Caco-2 (cell line): Measurements from ENCODE around the gene FUT6. TPM values are rescaled to one million over a fixed set of nuclear protein-coding genes. Genes with fewer than 3 reads are reported as not detected.
A peak's percentile ranks its signal among the peaks of the same experiment; 100 is the strongest.

Experiments
- BruUV-seq: library from RNA; stranded (reverse); fragments of 400-500 nt; replicated peaks from 2 replicates; lab custom pipeline; 2021; lab: Mats Ljungman, UMichigan
- CTCF ChIA-PET: fragments of 300-600 bp; sonication (Branson Sonifier 250); formaldehyde crosslinking; loops from one replicate; lab custom pipeline; 2022; ENCODE audit warnings: antibody characterized with exemption; lab: Charles Lee
- POLR2A ChIA-PET: fragments of 300-600 bp; sonication (Branson Sonifier 250); formaldehyde crosslinking; loops from one replicate; lab custom pipeline; 2022; ENCODE audit warnings: antibody characterized with exemption; lab: Charles Lee
- DNase-seq, 2 experiments: peaks; one replicate each; pipeline versions ENCODE4 v3.0.0 to v3.0.0-alpha.2; 2020 to 2022
- H3K27me3 ChIP-seq: replicated peaks from 2 replicates; pipeline ENCODE4 v1.6.0; 2011; ENCODE audit warnings: low read length; ENCODE audit not compliant: control insufficient read depth, insufficient read depth
- H3K36me3 ChIP-seq: 2 replicates; pipeline ENCODE4 v1.5.1; 2011; ENCODE audit warnings: low read length; ENCODE audit not compliant: control insufficient read depth, insufficient read depth
- H3K4me1 ChIP-seq: fragments of 250-450 bp; sonication (Bioruptor Pico); 2 replicates; pipeline ENCODE4 v1.5.1; 2020; ENCODE audit warnings: mild to moderate bottlenecking
- H3K4me3 ChIP-seq: 2 replicates; pipeline ENCODE4 v1.5.1; 2011; ENCODE audit warnings: low read depth, mild to moderate bottlenecking, control low read depth, low read length
- H3K9me3 ChIP-seq: fragments of 250-450 bp; sonication (Bioruptor Pico); 2 replicates; pipeline ENCODE4 v1.5.1; 2020; ENCODE audit warnings: mild to moderate bottlenecking, moderate library complexity
- H3K27ac Mint-ChIP-seq: one replicate; pipeline ENCODE4 v1.8.0; 2022; ENCODE audit warnings: mixed read lengths; ENCODE audit not compliant: unreplicated experiment
- H3K27me3 Mint-ChIP-seq: one replicate; pipeline ENCODE4 v1.8.0; 2022; ENCODE audit warnings: mixed read lengths; ENCODE audit not compliant: insufficient read depth, unreplicated experiment
- H3K36me3 Mint-ChIP-seq: one replicate; pipeline ENCODE4 v1.8.0; 2022; ENCODE audit warnings: mild to moderate bottlenecking, mixed read lengths; ENCODE audit not compliant: insufficient read depth, unreplicated experiment
- H3K4me1 Mint-ChIP-seq: one replicate; pipeline ENCODE4 v1.8.0; 2022; ENCODE audit warnings: low read depth, mixed read lengths; ENCODE audit not compliant: unreplicated experiment
- H3K4me3 Mint-ChIP-seq: one replicate; pipeline ENCODE4 v1.8.0; 2022; ENCODE audit warnings: mild to moderate bottlenecking, moderate library complexity, mixed read lengths; ENCODE audit not compliant: unreplicated experiment
- H3K9me3 Mint-ChIP-seq: one replicate; pipeline ENCODE4 v1.8.0; 2022; ENCODE audit warnings: mixed read lengths; ENCODE audit not compliant: unreplicated experiment
- intact Hi-C: fragments of 100-400 bp; cut with micrococcal nuclease; formaldehyde crosslinking; loops from one replicate; pipeline ENCODE4 v1.10.0; 2022; ENCODE audit not compliant: unreplicated experiment
- total RNA-seq: library from RNA; stranded (reverse); gene quantifications from 2 replicates; pipeline ENCODE4 v1.2.3, GENCODE V29; 2022
- TF ChIP-seq, protein P1 (sequence below), 2 experiments: fragments of 200-600 bp in 1 of 2; IDR thresholded peaks; 1 replicate in 1 of 2; 2 replicates in 1 of 2; pipeline versions ENCODE4 v1.5.1 to v1.8.0; 2011 to 2022; ENCODE audit warnings: antibody characterized with exemption in 1 of 2, control low read depth in 1 of 2, inconsistent platforms in 1 of 2, low read depth in 1 of 2, low read length in 1 of 2, mild to moderate bottlenecking in 1 of 2, moderate library complexity in 1 of 2; ENCODE audit not compliant: insufficient read depth in 1 of 2, severe bottlenecking in 1 of 2, unreplicated experiment in 1 of 2

Gene FUT6
- total RNA-seq, 1 experiment from 2014 or later, result not detected

DNA sequence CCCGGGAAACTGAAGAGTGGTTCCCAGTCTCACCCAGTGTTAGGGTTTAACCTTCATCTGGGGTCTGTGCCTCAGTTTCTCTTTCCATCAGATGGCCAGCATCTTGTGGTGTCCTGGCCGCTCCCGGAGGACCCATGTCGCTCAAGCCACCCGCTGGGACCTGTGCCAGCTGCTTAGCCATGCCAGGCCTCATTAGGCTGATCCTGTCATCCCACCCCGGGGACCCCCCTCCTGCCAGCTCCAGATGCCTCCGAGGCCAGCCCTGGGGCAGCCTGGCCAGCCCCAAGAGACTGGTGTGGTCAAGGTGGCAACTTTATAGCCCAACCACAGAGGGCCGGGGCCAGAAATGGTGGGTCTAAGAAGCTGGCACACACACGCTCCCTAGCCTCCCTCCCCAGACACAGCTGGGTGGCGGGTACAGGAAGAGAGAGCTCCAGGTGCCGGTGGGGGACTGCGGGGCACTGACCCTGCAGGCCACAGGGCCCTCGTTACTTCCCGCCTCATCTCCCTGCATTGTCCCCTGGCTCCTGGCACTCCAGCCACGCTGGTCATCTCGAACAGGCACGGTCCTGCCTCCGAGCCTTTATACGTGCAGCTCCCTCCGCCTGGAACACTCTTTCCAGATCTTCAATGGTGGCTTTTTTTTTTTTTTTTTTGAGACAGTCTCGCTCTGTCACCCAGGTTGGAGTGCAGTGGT lies 31.2 kb downstream of the FUT6 start:
- Histone ChIP-seq H3K9me3 (no peaks in the 10 kb centered on the region), H3K4me1 (0 out of 2 replicates have a peak, but pooled peaks cover 3% of the 10 kb centered on the region), H3K4me3 (no peak overlapping the region), H3K36me3 (no peaks in the 10 kb centered on the region), H3K27me3 (no peaks in the 10 kb centered on the region)
- POLR2A ChIA-PET, result no interaction called here
- intact Hi-C loops, result no loop called here
- Mint-ChIP-seq H3K36me3 (no peaks in the 10 kb centered on the region), H3K27ac (no peak overlapping the region), H3K27me3 (no peaks in the 10 kb centered on the region), H3K9me3 (no peaks in the 10 kb centered on the region), H3K4me1 (no peaks in the 10 kb centered on the region), H3K4me3 (no peak overlapping the region)
- TF ChIP-seq, protein P1, sequence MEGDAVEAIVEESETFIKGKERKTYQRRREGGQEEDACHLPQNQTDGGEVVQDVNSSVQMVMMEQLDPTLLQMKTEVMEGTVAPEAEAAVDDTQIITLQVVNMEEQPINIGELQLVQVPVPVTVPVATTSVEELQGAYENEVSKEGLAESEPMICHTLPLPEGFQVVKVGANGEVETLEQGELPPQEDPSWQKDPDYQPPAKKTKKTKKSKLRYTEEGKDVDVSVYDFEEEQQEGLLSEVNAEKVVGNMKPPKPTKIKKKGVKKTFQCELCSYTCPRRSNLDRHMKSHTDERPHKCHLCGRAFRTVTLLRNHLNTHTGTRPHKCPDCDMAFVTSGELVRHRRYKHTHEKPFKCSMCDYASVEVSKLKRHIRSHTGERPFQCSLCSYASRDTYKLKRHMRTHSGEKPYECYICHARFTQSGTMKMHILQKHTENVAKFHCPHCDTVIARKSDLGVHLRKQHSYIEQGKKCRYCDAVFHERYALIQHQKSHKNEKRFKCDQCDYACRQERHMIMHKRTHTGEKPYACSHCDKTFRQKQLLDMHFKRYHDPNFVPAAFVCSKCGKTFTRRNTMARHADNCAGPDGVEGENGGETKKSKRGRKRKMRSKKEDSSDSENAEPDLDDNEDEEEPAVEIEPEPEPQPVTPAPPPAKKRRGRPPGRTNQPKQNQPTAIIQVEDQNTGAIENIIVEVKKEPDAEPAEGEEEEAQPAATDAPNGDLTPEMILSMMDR (IDR thresholded peaks at IDR 0.05; ENCODE audit: insufficient read depth in 1 of 2, low read depth in 1 of 2, low read length in 1 of 2, severe bottlenecking in 1 of 2, unreplicated experiment in 1 of 2), result no peak
- DNase-seq, result no peak
- CTCF ChIA-PET, result interaction anchor here (0.6 to 0.7 kb wide), 2 partner anchors 178 to 179 kb away, joined by 3 to 5 read pairs; no protein-coding TSS in a partner anchor
- BruUV-seq, result no TSS peak

GRCh38 chr19:5806905-5807304 lies 32.6 kb downstream of the FUT6 start:
- CTCF ChIA-PET, result interaction anchor here (0.7 kb wide), 1 partner anchor 35 kb away, joined by 6 read pairs; no protein-coding TSS in a partner anchor
- TF ChIP-seq, protein P1 (IDR thresholded peaks at IDR 0.05; ENCODE audit: insufficient read depth in 1 of 2, low read depth in 1 of 2, low read length in 1 of 2, severe bottlenecking in 1 of 2, unreplicated experiment in 1 of 2), result no peak
- intact Hi-C loops, result no loop called here
- POLR2A ChIA-PET, result no interaction called here
- no peaks in the 10 kb centered on the region for H3K9me3 ChIP-seq
- no peak for DNase-seq
- H3K36me3 Mint-ChIP-seq, result no peaks in the 10 kb centered on the region
- H3K9me3 Mint-ChIP-seq, result no peaks in the 10 kb centered on the region
- no peaks in the 10 kb centered on the region for H3K36me3 ChIP-seq
- no peak overlapping the region for H3K4me3 ChIP-seq
- no peaks in the 10 kb centered on the region for H3K27me3 Mint-ChIP-seq
- 0 out of 2 replicates have a peak, but pooled peaks cover 3% of the 10 kb centered on the region for H3K4me1 ChIP-seq
- H3K27ac Mint-ChIP-seq, result no peak overlapping the region
- no TSS peak for BruUV-seq
- H3K27me3 ChIP-seq, result no peaks in the 10 kb centered on the region
- no peaks in the 10 kb centered on the region for H3K4me1 Mint-ChIP-seq
- no peak overlapping the region for H3K4me3 Mint-ChIP-seq

GRCh38 chr19:5806133-5806489 lies 33.4 kb downstream of the FUT6 start:
- H3K36me3 Mint-ChIP-seq, result no peaks in the 10 kb centered on the region
- H3K36me3 ChIP-seq, result no peaks in the 10 kb centered on the region
- ChIA-PET POLR2A (no interaction called here), CTCF (no interaction called here)
- intact Hi-C loops, result no loop called here
- BruUV-seq, result no TSS peak
- TF ChIP-seq, protein P1 (IDR thresholded peaks at IDR 0.05; ENCODE audit: insufficient read depth in 1 of 2, low read depth in 1 of 2, low read length in 1 of 2, severe bottlenecking in 1 of 2, unreplicated experiment in 1 of 2), result no peak
- no peak overlapping the region for H3K27ac Mint-ChIP-seq
- no peak overlapping the region for H3K4me3 ChIP-seq
- no peak for DNase-seq
- H3K9me3 Mint-ChIP-seq, result no peaks in the 10 kb centered on the region
- no peaks in the 10 kb centered on the region for H3K27me3 Mint-ChIP-seq
- H3K27me3 ChIP-seq, result no peaks in the 10 kb centered on the region
- 0 out of 2 replicates have a peak, but pooled peaks cover 3% of the 10 kb centered on the region for H3K4me1 ChIP-seq
- H3K9me3 ChIP-seq, result no peaks in the 10 kb centered on the region
- no peaks in the 10 kb centered on the region for H3K4me1 Mint-ChIP-seq
- peak overlapping the region; percentile 73 for H3K4me3 Mint-ChIP-seq
